Globus pallidus (tissue), 1 donor: Measurements from ENCODE around the gene RBM28.
A peak's percentile ranks its signal among the peaks of the same experiment; 100 is the strongest.
"Not testable (repeated sequence)": the region's sequence is repeated elsewhere in the genome, so short reads cannot be mapped to it uniquely, and the experiment has no call there.

Experiments used
- DNase-seq: peaks from one replicate; pipeline ENCODE4 v3.0.0-alpha.2; 2015; ENCODE audit warnings: low spot score

Gene RBM28

DNA sequence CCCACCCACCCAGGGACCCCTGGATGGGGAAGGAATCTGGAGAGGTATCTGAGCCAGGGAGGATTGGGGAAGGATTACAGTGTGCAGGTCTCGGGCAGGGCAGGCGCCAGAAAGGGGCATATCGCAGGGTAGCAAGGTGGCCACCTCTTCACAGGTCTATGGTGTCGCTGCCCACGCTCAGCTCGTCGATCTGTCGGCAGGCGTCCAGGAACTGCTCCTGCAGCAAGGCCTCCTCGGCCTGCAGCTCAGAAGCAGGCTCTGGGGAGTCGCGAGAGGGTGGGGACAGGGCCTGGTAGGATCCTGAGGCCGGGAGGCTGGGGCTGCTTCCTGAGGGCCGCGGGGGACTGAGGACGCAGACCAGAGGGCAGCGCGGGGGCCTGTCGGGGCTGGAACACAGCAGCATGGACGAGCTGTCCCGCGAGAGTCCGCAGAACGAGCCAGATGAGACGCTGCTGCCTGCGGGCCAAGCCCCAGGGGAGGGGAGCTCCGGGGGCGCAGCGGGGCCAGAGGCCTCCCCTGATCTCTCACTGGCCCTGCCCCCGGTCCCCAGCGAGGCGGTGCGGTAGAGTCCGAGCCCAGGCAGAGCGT lies 7.1 kb upstream of the RBM28 start:
- no peak for DNase-seq

DNA sequence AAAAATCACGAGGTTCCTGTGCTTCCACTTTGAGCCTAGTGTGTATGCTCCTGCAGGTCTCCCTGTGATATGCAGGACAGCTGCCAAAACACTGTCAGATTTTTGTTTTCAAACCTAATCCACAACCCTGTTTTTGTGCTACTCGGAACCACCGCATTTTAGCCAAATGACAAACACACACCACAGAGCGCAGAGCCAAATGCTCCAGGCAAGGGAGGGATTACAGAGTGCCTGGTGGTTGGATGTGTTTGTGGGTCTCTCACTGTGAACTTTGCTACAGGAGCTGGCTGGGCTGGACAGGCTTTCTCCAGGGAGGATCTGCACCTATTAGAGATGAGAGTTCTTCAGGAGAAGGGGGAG lies 5.7 kb upstream of the RBM28 start:
- DNase-seq, result no peak

DNA sequence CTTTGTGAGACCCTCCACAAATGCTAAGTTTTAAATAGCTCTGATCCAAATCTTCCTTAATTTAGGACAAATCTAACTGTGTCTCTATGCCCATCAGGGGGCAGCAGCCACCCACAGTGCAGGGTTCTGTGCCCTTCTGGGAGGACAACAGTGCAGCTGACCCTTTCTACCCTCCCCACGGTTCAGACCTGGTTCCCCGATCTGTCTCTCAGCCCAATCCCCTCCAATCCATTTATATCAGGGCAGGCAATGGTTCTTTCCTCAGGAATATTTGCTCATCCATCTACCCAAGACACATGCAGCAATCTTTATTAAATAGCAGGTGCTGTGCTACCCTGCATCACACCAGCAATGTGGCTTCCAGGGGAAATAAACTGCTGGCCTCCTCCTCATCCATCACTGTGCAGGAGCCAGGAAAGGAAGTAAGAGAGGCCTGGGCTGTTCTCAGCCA lies 4.0 kb upstream of the RBM28 start:
- DNase-seq, result peak; percentile 47

DNA sequence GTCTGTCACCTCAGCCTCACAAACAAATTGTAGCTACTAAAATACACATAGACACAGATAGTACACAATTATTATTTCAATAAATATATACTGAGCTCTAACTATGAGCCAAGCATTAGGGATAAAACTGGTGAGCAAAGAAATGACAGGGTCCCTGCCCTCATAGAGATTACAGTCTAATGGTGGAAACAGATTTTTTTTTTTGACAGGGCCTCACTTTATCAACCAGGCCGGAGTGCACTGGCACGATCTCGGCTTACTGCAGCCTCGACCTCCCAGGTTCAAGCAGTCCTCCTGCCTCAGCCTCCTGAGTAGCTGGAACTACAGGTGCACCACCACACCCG lies 695 bp upstream of the RBM28 start:
- DNase-seq, result no peak

DNA sequence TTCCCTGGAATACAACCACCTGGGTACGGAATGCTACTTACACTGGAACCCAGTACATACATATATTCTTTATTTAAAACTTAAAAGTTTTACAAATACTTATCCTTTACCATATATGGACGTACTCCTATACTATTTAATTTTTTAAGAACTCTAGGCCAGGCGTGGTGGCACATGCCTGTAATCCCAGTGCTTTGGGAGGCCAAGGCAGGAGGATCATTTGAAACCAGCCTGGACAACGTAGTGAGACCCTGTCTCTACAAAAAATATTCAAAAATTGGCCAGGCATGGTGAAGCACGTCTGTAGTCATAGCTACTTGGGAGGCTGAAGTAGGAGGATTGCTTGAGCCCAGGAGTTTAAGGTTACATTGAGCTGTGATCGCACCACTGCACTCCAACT lies 2.0 kb downstream of the RBM28 start:
- no peak for DNase-seq

DNA sequence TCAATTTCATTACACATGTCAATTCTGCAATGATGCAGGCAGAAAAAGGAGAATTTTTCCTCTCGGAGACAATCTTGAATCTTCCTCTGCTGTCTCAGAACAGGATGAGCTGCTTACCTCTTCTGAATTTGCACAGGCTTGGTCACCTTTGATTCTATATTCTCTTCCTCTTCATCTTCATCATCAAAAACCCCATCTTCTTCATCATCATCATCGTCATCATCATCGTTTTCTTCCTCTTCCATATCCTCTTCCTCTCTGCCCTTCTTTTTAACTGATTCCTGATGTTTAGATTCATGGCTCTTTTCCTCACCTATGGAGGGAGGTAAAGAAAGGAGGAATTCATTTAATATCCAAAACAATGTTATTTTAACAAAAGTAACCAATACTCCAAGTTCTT lies 8.0 kb downstream of the RBM28 start:
- DNase-seq, result no peak

DNA sequence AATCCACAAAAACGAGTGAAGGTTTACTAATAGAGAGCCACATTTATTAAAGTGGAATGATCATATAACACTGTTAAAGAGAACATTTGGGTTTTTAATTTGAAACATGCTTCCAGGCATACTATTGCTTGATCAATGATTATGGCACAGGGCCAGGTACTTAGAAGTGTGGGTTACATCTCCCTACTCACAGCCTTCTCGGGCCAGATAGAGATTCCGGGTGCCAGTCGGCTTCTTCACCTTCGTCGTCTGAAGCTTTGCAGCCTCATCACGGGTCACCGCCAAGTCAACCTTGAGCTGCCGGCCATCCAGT lies 19.4 kb downstream of the RBM28 start:
- DNase-seq, result no peak

DNA sequence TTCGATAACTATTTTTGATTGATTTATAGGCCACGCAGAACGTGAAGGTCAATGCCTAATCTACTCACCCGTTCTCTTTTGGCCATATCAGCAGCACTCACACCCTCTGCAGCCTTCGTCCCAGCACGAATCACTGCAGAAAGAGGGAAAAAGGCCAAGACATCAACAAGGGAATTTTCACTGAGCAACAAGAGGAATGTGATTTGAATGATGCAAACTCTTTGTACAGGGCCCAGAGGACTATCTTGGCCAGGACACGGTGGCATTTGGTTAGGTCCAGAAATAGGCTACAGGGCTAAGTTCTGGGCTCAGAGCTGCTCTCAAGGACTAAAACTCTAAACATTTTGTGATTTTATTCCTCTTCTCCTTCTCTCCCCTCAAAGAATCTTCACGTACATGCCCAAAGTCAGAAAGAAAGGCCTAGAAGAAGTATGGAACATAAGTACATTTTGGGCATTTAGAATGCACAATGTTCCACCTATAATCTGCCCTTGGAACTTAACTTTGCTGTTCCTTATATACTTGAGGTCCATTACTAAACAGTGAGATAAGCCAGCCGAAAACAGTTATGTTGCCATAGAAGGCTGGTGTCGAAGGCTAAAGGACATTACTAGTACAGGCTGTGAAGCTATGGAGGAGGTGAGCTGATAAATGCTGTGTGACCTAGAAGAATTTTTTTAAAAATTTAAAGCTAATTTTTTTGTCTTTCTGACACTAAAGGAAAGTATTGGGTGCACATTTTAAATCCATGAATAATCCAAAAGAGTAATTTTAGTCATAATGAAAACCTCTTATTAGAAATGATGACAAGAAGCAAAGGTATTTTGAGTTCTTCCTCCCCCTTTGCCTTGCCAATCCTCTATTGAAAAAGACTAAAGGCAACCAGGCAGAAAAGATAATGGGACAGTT lies 20.0 kb downstream of the RBM28 start:
- DNase-seq, result no peak

DNA sequence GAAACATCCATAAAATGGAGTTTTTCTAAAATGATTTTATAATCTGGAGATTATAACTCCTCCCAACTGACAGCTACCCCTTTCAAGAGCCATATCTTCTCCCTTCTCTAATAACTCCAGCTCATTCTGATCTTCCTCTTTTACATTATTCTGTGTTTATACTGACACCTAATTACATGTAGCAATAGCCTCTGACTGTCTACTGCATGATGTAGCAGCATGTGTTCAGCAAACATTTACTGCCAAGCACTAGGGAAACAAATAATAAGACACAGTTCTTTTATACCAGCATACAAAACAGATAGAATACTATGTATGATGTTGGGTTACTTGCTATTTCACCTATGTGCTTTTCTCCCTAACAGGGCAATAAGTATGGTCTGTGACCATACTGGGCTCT lies 20.7 kb downstream of the RBM28 start:
- DNase-seq, result no peak

DNA sequence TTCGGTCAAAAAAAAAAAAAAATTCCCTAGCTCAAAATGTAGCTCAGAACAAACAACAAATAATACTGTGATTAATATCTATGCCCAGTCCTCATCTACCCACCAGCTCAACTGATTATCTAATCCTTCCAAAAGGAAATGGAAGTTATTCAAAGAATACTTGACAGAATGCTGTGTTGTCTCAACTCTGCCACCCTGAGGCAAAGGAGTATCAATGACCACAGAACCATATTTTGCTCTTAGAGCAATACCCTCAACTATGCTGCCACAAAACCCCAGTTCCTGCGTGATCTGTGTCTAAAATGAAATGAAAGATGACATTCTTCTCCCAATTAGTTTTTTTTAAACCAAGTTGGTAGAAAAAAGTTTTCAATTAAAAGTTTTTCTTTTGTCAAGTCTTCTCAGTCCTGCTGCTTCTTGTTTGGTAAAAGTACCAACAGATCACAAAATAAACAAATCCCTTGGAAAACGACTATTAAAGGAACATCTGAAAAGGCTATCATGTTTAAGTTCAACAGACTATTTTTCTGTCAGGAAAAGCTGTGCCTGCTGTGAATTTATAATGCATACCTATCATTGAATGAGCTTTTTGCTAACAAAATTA lies 21.6 kb downstream of the RBM28 start:
- peak; percentile 13 for DNase-seq

DNA sequence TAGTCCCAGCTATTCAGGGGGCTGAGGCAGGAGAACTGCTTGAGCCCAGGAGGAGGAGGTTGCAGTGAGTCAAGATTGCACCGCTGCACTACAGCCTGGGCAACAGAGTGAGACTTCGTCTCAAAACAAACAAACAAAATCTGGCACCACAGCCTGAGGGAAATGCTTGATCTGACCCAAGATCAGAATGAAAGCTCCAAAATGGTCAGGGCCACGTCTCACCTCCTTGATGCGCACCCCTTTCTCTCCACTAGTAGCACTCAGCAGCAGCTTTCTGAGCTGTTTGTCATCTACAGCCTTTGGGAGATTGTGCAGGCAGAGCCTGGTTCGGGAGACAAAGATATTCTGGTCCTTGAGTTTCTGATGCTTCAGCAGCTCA lies 22.7 kb downstream of the RBM28 start:
- DNase-seq, result no peak

DNA sequence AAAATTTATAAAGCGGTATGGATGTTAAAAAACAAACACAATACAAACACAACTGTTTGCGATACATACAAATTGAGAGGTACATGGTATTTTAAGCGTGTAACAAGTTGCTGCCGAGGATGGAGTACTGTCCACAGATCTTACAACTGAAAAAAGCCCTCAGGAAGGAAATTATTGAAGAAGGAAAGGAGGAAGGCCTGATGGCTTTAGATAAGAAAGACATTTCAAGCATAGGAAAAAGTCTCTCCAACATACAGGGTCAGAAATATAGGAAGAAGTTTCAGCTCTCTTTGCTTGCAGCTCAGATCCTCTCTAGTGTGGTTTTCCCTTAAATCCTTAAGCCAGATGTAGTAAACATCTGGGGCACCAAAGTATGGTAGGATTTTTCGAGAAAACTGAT lies 25.0 kb downstream of the RBM28 start:
- DNase-seq, result no peak

DNA sequence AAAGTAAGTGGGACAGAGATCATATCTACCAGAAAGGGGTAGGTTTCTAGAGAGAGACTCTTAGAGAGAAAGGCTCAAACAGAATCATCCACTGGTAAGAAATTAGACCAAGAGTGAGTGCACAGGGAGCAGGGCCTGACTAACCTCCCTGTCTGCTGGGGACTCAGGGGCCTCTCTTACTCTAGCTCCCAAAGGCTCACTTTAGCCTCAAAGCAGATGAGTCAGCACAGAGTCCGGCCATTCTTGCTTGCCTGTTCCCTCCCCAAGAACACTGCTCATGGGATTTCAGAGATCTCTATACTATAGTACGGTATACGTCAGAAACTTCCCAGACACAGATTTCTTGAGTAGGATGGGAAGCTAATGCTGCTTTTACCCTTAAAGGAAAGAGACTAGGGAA lies 32.7 kb downstream of the RBM28 start:
- no peak for DNase-seq

DNA sequence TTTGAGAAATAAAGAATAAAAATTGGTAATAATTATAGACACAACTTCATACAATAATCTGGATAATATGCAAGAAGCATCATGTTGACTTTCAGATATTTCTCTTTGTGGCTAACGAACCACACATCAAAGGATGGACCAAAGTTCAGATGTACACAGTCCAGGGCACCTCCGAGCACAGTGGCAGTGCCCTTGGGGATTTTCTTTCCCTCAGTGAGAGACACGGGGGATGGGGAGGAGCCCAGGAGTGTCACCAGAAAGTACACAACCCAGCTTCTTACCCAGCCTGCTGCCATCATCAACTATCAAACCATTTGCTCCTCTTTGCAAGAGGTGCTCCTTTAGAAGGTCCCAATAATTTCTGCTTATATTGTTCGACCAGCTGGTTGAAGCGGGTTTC lies 33.2 kb downstream of the RBM28 start:
- DNase-seq, result no peak

DNA sequence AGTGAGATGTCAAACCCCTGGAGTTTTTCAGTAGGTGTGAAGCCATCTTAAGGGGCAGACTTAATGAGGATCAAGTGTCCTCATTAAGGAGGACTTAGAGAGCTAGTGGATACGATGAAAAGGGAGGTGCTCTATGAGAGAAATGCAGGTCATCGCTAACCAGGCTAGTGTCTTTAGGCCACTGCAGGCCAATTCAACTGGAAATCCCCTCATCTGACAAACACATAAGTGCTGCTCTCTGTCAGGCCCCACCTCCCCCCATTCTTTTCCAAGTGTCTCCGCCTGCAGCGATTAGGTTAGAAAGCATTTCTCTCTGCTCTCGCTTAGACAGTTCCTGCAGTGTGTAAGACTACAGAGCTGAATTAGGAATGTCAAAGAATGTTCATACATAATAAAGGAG lies 33.7 kb downstream of the RBM28 start:
- no peak for DNase-seq

DNA sequence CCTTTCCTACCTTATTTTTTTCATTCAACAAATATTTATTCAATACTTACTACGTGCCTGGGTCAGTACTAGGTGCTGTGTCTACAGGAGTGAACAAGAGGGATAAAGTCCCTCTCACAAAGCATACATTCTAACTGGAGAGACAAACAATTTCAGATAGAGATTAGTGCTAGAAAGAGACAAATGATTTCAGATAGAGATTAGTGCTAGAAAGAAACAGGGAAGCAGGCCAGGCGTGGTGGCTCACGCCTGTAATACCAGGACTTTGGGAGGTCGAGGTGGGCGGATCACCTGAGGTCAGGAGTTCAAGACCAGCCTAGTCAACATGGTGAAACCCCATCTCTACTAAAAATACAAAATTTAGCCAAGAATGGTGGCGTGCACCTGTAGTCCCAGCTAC lies 34.6 kb downstream of the RBM28 start:
- DNase-seq, result no peak

DNA sequence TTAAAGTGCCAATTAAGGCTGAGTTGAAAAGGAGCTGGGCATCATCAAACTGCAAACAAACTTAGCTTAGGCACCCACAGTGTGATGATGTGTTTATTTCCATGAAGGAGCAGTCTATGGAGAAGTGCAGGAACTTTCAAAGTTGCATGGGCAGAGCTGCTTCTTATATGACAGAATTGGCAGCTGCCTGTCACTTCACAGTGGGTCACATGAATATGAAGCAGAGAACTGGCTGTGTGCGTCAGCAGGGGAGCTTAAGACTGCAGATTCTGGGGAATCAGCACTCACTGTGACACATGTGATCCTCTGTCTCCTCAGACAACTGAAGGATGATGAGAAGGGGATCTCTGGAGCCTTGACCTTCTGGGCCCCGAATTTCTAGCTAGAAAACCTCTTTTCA lies 36.6 kb downstream of the RBM28 start:
- no peak for DNase-seq

DNA sequence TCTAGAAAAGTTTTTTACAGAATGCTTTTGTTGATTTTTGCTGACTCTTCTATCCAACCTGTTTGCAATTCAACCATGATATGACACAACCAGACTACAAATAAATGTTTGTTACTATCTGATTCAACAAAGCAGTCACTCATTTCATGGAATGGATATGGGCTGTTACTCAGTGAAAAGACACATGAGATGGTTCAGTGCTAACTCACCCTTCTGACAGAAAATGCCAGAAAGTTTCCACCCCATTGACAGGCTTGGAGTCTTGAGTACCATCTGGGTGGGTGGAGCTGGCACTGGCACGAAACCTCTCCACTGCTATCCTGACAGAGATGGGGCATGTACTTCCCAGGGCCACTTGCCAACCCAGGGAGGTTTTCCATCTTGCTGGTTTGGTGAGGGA lies 39.5 kb downstream of the RBM28 start:
- DNase-seq, result peak; percentile 57

DNA sequence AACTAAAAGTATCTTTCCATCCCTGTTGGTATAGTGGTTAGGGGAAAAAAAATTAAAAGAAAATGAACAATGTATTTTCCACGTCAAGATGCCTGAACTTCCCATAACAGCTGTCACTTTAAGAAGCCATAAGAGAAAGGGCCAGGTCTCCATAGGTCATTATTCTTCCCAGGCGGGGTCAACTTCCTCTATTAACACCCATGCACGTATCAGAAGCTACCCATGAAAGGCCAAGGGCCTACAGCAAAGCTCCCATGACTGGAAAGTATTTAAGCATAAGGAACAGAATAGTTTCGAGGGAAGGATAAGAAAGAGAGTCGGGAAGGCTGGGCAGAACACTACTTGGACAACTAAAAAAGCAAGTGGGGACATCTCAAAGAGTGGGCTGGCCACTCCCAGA lies 40.1 kb downstream of the RBM28 start:
- DNase-seq, result no peak

DNA sequence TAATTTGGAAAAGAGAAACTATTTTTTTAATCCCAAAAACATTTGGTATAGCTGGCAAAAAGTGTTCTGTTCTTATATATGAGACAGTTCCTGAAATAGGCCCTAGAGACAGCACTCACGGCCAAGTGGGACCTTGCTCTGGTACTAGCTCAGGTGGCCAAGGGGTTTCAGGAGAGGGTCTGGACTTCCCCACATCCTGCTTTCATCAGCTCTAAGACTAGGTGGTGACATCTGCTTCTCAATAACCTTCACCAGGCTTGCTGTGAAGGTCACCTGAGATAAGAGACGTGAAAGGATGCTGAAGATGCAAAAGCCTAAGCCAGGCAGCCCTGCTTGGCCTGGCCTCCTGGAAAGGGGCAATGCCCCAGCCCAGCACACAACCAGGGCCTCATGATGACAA lies 40.6 kb downstream of the RBM28 start:
- no peak for DNase-seq

DNA sequence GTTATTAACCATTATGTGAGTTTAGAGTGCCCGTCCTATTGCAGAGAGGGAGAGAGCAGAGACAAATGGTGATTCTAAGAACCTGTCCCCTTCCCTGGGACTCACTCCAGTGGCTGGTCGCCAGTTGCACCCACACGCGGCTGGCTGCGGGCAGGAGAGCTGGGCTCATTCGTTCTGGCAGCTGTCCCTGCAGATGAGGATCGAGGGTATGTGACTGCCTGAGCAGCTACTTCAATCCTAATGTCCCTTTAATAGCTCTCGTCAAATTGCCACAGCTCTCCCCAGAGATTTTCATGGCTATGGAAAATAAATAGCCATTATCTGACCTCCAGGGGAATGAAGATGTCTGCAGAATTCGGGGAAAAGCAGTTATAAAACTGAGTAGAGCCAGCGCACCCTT lies 41.6 kb downstream of the RBM28 start:
- no peak for DNase-seq

DNA sequence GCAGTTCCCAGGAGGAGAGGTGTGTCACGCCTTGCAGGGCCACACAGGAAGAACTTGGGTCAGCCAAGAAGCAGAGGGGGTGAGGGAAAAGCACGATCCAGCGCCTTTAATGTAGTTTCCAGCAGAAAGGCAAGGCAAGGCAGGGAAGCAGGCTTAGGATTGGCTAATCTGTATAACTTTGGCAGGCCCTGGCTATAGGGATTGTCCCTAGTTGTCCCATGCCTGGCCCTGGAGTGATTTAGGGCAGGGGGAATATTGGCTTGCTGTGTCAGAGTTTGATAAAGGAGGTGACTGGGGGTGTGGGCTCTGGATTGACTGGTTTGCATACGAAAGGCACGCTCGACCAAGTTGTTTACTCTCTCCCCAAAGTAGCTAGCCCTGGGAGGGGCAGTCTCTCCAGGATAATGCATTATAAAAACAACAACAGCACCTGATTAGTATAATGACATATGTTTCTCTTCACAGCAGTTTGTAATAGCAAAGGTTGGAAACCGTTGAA lies 44.5 kb downstream of the RBM28 start:
- no peak for DNase-seq

DNA sequence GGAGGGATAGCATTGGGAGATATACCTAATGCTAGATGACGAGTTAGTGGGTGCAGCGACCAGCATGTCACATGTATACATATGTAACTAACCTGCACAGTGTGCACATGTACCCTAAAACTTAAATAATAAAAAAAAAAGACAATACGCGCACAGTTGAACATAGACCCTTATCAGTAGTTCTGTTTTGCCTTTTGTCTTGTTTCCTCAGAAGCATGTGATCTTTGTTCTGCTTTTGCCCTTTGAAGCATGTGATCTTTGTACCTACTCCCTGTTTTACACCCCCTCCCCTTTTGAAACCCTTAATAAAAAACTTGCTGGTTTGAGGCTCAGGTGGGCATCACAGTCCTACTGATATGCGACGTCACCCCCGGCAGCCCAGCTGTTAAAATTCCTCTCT lies 45.7 kb downstream of the RBM28 start:
- DNase-seq, result not testable (repeated sequence)

DNA sequence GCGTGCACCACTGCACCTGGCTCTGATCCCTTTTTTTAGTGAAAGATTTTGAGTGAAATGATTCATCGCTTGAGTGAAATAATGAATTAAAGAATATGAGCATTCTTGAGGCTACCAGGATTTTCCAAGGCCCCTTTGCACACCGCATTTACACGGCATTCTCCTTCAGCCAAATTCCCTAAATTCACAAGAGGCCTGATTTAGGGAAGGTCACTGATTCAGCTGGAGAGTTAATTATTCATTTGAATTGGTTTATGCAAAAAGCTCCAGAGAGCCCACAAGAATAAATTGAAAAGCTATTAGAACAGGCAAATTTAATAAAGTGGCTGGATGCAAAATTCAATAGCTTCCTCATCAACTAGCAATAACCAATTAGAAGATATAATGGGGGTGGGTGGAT lies 56.2 kb downstream of the RBM28 start:
- no peak for DNase-seq
